Keratinocyte (primary cell): ENCODE results near the gene NAALADL2. TPM values are rescaled to one million over a fixed set of nuclear protein-coding genes. Genes with fewer than 3 reads are reported as not detected.
"Not testable (repeated sequence)": the region's sequence is repeated elsewhere in the genome, so short reads cannot be mapped to it uniquely, and the experiment has no call there.

Experiments used
- DNase-seq: peaks from one replicate; pipeline ENCODE4 v3.0.0-alpha.2; 2011; ENCODE audit warnings: low read depth, missing footprints, low spot score
- FAIRE-seq: peaks from 2 replicates; lab custom pipeline; 2011; peaks lifted over from hg19 to GRCh38; lab: Jason Lieb, UNC
- H2AFZ ChIP-seq: 2 replicates; pipeline ENCODE4 v1.6.0; 2012; ENCODE audit warnings: low read length, control low read depth, inconsistent platforms; ENCODE audit not compliant: control insufficient read depth
- H3K27ac ChIP-seq: 2 replicates; pipeline ENCODE4 v1.5.1; 2011; ENCODE audit warnings: low read length; ENCODE audit not compliant: control insufficient read depth, insufficient read depth
- H3K27me3 ChIP-seq: 3 replicates; pipeline ENCODE4 v1.6.0; 2011; ENCODE audit warnings: low read length; ENCODE audit not compliant: control insufficient read depth, insufficient read depth; ENCODE audit errors: extremely low read depth
- H3K36me3 ChIP-seq, 2 experiments: 2 replicates in 1 of 2; 3 replicates in 1 of 2; pipeline ENCODE4 v1.5.1; 2011; ENCODE audit warnings: low read length in 2 of 2, mild to moderate bottlenecking in 1 of 2; ENCODE audit not compliant: control insufficient read depth in 2 of 2, insufficient read depth in 2 of 2; ENCODE audit errors: extremely low read depth in 1 of 2
- H3K4me1 ChIP-seq: 3 replicates; pipeline ENCODE4 v1.5.1; 2011; ENCODE audit warnings: low read length; ENCODE audit not compliant: control insufficient read depth, insufficient read depth; ENCODE audit errors: extremely low read depth
- H3K4me2 ChIP-seq: 3 replicates; pipeline ENCODE4 v1.6.0; 2011; ENCODE audit warnings: low read depth, low read length; ENCODE audit not compliant: control insufficient read depth, insufficient read depth; ENCODE audit errors: extremely low read depth
- H3K4me3 ChIP-seq, 3 experiments: fragments of 200-600 bp in 1 of 3; sonication (generic) in 1 of 3; 2 replicates in 2 of 3; 3 replicates in 1 of 3; pipeline ENCODE4 v1.5.1; 2011 to 2016; ENCODE audit warnings: low read length in 3 of 3, mild to moderate bottlenecking in 3 of 3, control low read depth in 2 of 3, inconsistent platforms in 1 of 3, low read depth in 1 of 3, mixed read lengths in 1 of 3, mixed run types in 1 of 3, moderate library complexity in 1 of 3; ENCODE audit not compliant: control insufficient read depth in 2 of 3, insufficient read depth in 2 of 3; ENCODE audit errors: extremely low read depth in 1 of 3
- H3K79me2 ChIP-seq: 2 replicates; pipeline ENCODE4 v1.6.0; 2012; ENCODE audit warnings: low read length; ENCODE audit not compliant: control insufficient read depth, insufficient read depth
- H3K9ac ChIP-seq: 3 replicates; pipeline ENCODE4 v1.6.0; 2011; ENCODE audit warnings: low read length; ENCODE audit not compliant: control insufficient read depth, insufficient read depth; ENCODE audit errors: extremely low read depth
- H3K9me1 ChIP-seq: 3 replicates; pipeline ENCODE4 v1.6.0; 2011; ENCODE audit warnings: low read length; ENCODE audit not compliant: control insufficient read depth, insufficient read depth; ENCODE audit errors: extremely low read depth
- H3K9me3 ChIP-seq: 2 replicates; pipeline ENCODE4 v1.5.1; 2012; ENCODE audit warnings: low read depth, low read length; ENCODE audit not compliant: control insufficient read depth
- H4K20me1 ChIP-seq: 3 replicates; pipeline ENCODE4 v1.6.0; 2011; ENCODE audit warnings: low read length; ENCODE audit not compliant: control insufficient read depth, insufficient read depth; ENCODE audit errors: extremely low read depth
- EZH2 ChIP-seq: IDR thresholded peaks from one replicate; pipeline ENCODE4 v1.6.1; 2012; ENCODE audit warnings: inconsistent platforms, mild to moderate bottlenecking, low read length, moderate library complexity
- dilution Hi-C: fragments of 300-500 bp; cut with MboI; formaldehyde crosslinking; loops from one replicate; pipeline ENCODE4 v1.7.0; 2020; ENCODE audit warnings: low sequenced_read_pairs; ENCODE audit not compliant: extremely low pct_ligation_motif_present
- polyA plus RNA-seq, 5 experiments: library from polyadenylated mRNA; depleted of rRNA in 3 of 5; stranded (reverse) in 3 of 5; stranded (forward) in 1 of 5; unstranded in 1 of 5; fragments of >200 nt; gene quantifications; 1 replicate in 1 of 5; 2 replicates in 3 of 5; 3 replicates in 1 of 5; pipeline versions ENCODE4 v1.2.1 to v1.2.3, GENCODE V29; 2011 to 2012; ENCODE audit warnings: missing spikeins in 2 of 5, low read depth in 1 of 5, low replicate concordance in 1 of 5
- TF ChIP-seq, protein P1 (sequence below), 3 experiments: IDR thresholded peaks in 1 of 3; conservative IDR thresholded peaks in 1 of 3; optimal IDR thresholded peaks in 1 of 3; 2 replicates in 2 of 3; 3 replicates in 1 of 3; pipeline versions ENCODE3 to v1.5.1; 2011; ENCODE audit warnings: low read length in 3 of 3, mild to moderate bottlenecking in 3 of 3, moderate library complexity in 2 of 3, control low read depth in 1 of 3, inconsistent platforms in 1 of 3; ENCODE audit not compliant: insufficient read depth in 2 of 3; ENCODE audit errors: extremely low read depth in 1 of 3

Gene NAALADL2
- polyA plus RNA-seq, 1 donor (not counting 4 experiments of a cell fraction or from before 2014, with no cell fraction given), result 0.75 TPM

GRCh38 chr3:175612487-175613196 lies 753.5 kb downstream of the NAALADL2 start:
- Histone ChIP-seq H3K4me3 (no peak overlapping the region), H3K9ac (no peak overlapping the region), H3K9me1 (no peaks in the 10 kb centered on the region), H3K27ac (no peak overlapping the region), H3K36me3 (no peaks in the 10 kb centered on the region), H3K79me2 (no peaks in the 10 kb centered on the region), H2AFZ (no peak overlapping the region), H4K20me1 (no peaks in the 10 kb centered on the region), H3K4me2 (no peak overlapping the region), H3K4me1 (no peaks in the 10 kb centered on the region), H3K9me3 (no peaks in the 10 kb centered on the region), H3K27me3 (no peaks in the 10 kb centered on the region)
- no peak for FAIRE-seq
- dilution Hi-C loops, result no loop called here
- no peak for DNase-seq
- TF ChIP-seq EZH2, result no peak
- TF ChIP-seq, protein P1, sequence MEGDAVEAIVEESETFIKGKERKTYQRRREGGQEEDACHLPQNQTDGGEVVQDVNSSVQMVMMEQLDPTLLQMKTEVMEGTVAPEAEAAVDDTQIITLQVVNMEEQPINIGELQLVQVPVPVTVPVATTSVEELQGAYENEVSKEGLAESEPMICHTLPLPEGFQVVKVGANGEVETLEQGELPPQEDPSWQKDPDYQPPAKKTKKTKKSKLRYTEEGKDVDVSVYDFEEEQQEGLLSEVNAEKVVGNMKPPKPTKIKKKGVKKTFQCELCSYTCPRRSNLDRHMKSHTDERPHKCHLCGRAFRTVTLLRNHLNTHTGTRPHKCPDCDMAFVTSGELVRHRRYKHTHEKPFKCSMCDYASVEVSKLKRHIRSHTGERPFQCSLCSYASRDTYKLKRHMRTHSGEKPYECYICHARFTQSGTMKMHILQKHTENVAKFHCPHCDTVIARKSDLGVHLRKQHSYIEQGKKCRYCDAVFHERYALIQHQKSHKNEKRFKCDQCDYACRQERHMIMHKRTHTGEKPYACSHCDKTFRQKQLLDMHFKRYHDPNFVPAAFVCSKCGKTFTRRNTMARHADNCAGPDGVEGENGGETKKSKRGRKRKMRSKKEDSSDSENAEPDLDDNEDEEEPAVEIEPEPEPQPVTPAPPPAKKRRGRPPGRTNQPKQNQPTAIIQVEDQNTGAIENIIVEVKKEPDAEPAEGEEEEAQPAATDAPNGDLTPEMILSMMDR (optimal IDR thresholded peaks at IDR 0.05 in 1 of 3, IDR thresholded peaks at IDR 0.05 in 1 of 3, conservative IDR thresholded peaks at IDR 0.05 in 1 of 3; ENCODE audit: extremely low read depth in 1 of 3, insufficient read depth in 2 of 3, low read length in 3 of 3), result no peak

GRCh38 chr3:175614107-175614506 lies 755.0 kb downstream of the NAALADL2 start:
- H4K20me1 ChIP-seq, H3K79me2 ChIP-seq, H3K9me3 ChIP-seq, H3K27me3 ChIP-seq, FAIRE-seq, H3K36me3 ChIP-seq, H2AFZ ChIP-seq, DNase-seq, H3K4me1 ChIP-seq, dilution Hi-C loops, H3K27ac ChIP-seq, H3K9ac ChIP-seq, H3K9me1 ChIP-seq, H3K4me2 ChIP-seq, H3K4me3 ChIP-seq: not testable (repeated sequence)

DNA sequence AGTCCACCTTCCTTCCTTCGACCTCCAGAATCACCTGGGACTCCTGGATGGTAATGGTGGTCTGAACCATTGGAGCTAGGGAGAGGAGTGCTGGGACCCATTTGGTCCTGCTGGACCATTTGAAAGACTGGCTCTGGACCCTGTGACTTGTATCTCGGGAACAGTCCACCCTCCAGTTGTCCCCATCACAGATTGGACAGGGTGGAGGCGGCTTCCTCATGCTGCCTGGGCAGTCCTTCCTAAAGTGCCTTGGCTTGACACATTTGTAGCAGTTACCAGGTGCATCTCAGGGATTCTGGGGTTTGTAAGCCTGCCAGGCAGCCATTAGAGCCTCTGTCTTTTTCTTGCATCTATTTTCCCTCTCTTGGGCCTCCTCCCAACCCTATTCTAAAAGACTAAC lies 758.1 kb downstream of the NAALADL2 start:
- no peaks in the 10 kb centered on the region for H4K20me1 ChIP-seq
- dilution Hi-C loops, result no loop called here
- H2AFZ ChIP-seq, result no peak overlapping the region
- H3K9ac ChIP-seq, result no peak overlapping the region
- H3K79me2 ChIP-seq, result no peaks in the 10 kb centered on the region
- no peaks in the 10 kb centered on the region for H3K9me1 ChIP-seq
- H3K4me3 ChIP-seq, result no peak overlapping the region
- no peaks in the 10 kb centered on the region for H3K36me3 ChIP-seq
- DNase-seq (no peak), FAIRE-seq (no peak)
- H3K4me2 ChIP-seq, result no peak overlapping the region
- H3K9me3 ChIP-seq, result no peaks in the 10 kb centered on the region
- H3K27me3 ChIP-seq, result no peaks in the 10 kb centered on the region
- TF ChIP-seq, protein P1 (optimal IDR thresholded peaks at IDR 0.05 in 1 of 3, IDR thresholded peaks at IDR 0.05 in 1 of 3, conservative IDR thresholded peaks at IDR 0.05 in 1 of 3; ENCODE audit: extremely low read depth in 1 of 3, insufficient read depth in 2 of 3, low read length in 3 of 3), result no peak
- H3K27ac ChIP-seq, result no peak overlapping the region
- no peaks in the 10 kb centered on the region for H3K4me1 ChIP-seq
